ENCODE measurements around the gene LMTK3. TPM values are rescaled to one million over a fixed set of nuclear protein-coding genes. Genes with fewer than 3 reads are reported as not detected.
A peak's percentile ranks its signal among the peaks of the same experiment; 100 is the strongest.

Gene LMTK3
- total and polyA plus RNA-seq, 2 experiments from 2014 or later = 0.22 TPM; not detected in 1

DNA sequence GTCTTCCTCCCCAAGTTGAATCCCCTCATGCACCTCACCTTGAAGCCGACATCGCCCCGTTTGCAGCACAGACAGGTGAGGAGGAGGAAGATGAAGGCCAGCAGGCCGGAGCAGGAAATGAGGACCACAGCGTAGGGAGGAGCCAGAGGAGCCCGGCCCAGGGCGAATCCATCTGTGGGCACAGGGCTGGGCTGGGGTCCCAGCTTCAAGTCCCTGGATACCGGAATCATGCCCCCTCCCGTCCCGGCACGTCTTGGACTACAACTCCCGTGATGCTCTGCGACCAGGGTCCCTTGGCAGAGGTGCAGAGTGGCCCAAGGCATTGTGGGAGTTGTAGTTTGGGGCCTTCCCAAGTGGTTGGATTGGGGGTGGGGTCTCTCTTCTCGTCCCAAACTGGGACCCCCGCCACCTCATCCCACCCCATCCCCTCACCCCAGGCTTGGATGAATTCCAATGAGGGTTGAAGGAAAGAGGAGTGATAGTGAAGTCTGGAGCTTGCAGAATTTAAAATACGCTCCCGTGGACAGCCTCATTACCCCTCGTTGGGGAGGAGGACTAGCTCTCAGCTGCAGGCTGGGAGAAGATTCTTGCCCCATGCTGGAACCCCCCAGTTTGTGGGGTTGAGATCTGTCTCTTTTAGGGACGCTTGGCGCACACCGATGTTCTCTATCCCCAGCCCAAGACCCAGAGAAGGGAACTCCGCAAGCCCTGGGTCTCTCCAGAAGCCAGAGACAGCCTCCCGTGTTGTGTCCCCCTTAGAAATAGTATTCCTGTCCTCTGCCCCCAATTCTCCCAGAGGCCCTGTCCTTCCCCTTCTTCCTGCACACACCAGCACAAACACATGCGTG is 990 bp downstream of the LMTK3 start:
- H2AFZ ChIP-seq = peak overlapping the region; percentile 34; the same call in 1 of the 2 replicates

DNA sequence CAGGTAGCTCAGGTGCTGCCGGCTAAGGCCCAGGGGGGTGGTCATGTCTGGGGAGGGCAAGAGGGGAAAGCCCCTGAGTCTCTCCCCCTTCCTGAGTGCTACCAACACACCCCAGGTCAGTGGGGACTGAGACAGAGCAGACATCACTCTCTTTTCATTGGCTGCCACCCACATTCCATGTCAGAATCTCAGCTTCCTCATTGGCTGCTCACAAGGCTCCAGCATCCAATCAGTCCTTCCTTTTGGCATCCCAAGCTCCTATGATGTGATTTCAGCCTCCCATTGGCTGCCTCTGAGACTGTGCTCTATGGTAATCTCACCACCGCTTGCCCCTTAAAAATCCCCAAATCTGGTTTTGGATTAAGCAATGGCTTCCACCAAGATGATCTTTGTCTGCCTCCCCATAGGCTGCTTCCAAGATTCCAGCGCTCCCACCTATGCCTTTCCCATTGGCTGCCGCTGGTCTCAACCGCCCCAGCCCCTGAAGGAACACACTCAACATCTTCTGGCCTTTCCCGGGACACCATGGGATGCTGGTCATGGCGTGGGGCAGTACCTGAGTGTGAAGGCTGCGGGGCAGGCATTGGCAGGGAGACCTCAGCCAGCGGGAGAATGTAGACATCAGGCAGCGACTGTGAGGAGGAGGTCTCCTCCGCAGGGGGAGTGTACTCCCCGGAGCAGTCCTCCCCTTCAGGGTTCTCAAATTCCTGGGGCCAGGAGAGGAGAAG is 2.0 kb downstream of the LMTK3 start:
- H3K27me3 ChIP-seq (replicated peaks; ENCODE audit: insufficient read depth) = peaks cover 12% of the 10 kb centered on the region; the same call in 1 of the 2 replicates

More for the DNA sequence above, 990 bp downstream of the LMTK3 start:
- in situ Hi-C loops (cut with MboI) = no loop called here
- Histone ChIP-seq H3K36me3 (ENCODE audit: low read depth) (no peaks in the 10 kb centered on the region), H3K9ac (no peak overlapping the region), H3K4me2 (ENCODE audit: unreplicated experiment) (peak overlapping the region; percentile 59), H3K9me3 (ENCODE audit: low read depth) (no peaks in the 10 kb centered on the region), H3K4me1 (ENCODE audit: insufficient read depth) (0 out of 2 replicates have a peak, but pooled peaks cover 3% of the 10 kb centered on the region), H3K9me2 (ENCODE audit: insufficient read depth) (no peaks in the 10 kb centered on the region), H4K20me1 (ENCODE audit: insufficient read depth) (no peaks in the 10 kb centered on the region), H3K27me3 (replicated peaks; ENCODE audit: insufficient read depth) (peaks cover 12% of the 10 kb centered on the region; the same call in 1 of the 2 replicates), H3K79me2 (ENCODE audit: insufficient read depth) (no peaks in the 10 kb centered on the region), H3K4me3 (no peak overlapping the region), H3K27ac (no peak overlapping the region), H3F3A (ENCODE audit: insufficient read depth) (no peaks in the 10 kb centered on the region)
- WGBS, 2 experiments (ENCODE audit: low coverage in 1 of 2, low lambda C conversion rate in 2 of 2, missing lambda C conversion rate in 2 of 2) = 6 to 7% methylated on average over 22 to 24 of the region's 24 CpGs
- peak; percentile 73 for DNase-seq
- TF ChIP-seq EZH2 (IDR thresholded peaks at IDR 0.05; ENCODE audit: insufficient read depth, poor library complexity, severe bottlenecking) = peak; percentile 60
- no peak for TF ChIP-seq EZH2phosphoT487 (IDR thresholded peaks at IDR 0.05; ENCODE audit: insufficient read depth, low read depth)

DNA sequence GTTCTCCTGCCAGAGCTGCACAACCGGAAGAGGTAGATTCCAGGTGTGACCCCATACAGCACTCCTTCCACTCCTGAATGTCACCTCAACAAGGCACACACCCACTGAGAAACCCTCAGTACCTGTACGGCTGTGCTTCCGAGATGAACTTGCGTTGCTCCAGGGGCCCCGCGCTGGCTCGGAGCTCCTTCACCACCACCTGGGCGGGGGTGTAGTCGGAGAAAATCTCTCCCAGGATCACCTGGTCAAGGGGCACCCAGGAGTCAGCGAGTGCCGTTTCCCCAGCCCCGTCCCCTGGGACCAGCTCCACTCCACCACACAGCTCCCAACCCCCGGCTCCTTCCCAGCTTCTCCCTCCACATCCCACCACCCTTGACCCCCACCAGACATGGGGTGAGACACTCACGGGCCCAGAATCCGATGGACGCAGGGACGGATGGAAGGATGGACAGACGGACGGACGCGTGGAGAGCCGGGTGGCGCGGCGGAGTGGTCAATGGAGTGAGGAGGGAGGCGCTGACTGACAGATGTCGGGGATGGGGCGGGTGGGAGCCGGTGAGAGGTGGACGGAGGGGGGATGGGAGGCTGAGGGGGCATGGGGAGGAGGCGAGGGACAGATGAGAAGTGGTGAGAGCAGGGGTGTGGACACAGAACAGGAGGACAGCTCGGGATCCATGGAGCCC is 2.8 kb downstream of the LMTK3 start:
- H3K9me3 ChIP-seq (ENCODE audit: low read depth) = no peaks in the 10 kb centered on the region
- in situ Hi-C loops (cut with MboI) = loop anchor here (5.0 kb wide), 1 partner anchor 73 kb away; no protein-coding TSS in a partner anchor
- no peak for DNase-seq
- no peak overlapping the region for H3K27ac ChIP-seq
- TF ChIP-seq EZH2 (IDR thresholded peaks at IDR 0.05; ENCODE audit: insufficient read depth, poor library complexity, severe bottlenecking) (no peak), EZH2phosphoT487 (IDR thresholded peaks at IDR 0.05; ENCODE audit: insufficient read depth, low read depth) (no peak)
- H3K9ac ChIP-seq = no peak overlapping the region
- no peak overlapping the region for H2AFZ ChIP-seq
- H3K79me2 ChIP-seq (ENCODE audit: insufficient read depth) = no peaks in the 10 kb centered on the region
- H4K20me1 ChIP-seq (ENCODE audit: insufficient read depth) = no peaks in the 10 kb centered on the region
- H3K36me3 ChIP-seq (ENCODE audit: low read depth) = no peaks in the 10 kb centered on the region
- H3K4me2 ChIP-seq (ENCODE audit: unreplicated experiment) = no peak overlapping the region
- H3K4me3 ChIP-seq = no peak overlapping the region
- 80 to 86% methylated on average over 18 to 32 of the region's 32 CpGs for WGBS, 2 experiments (ENCODE audit: low coverage in 1 of 2, low lambda C conversion rate in 2 of 2, missing lambda C conversion rate in 2 of 2)
- H3K4me1 ChIP-seq (ENCODE audit: insufficient read depth) = 0 out of 2 replicates have a peak, but pooled peaks cover 3% of the 10 kb centered on the region
- H3K9me2 ChIP-seq (ENCODE audit: insufficient read depth) = no peaks in the 10 kb centered on the region
- no peaks in the 10 kb centered on the region for H3F3A ChIP-seq (ENCODE audit: insufficient read depth)
- peaks cover 12% of the 10 kb centered on the region; the same call in 1 of the 2 replicates for H3K27me3 ChIP-seq (replicated peaks; ENCODE audit: insufficient read depth)

More for the DNA sequence above, 2.0 kb downstream of the LMTK3 start:
- WGBS, 2 experiments (ENCODE audit: low coverage in 1 of 2, low lambda C conversion rate in 2 of 2, missing lambda C conversion rate in 2 of 2) = 82 to 83% methylated on average over 12 of the region's 12 CpGs
- H3F3A ChIP-seq (ENCODE audit: insufficient read depth) = no peaks in the 10 kb centered on the region
- no peak for DNase-seq
- H3K36me3 ChIP-seq (ENCODE audit: low read depth) = no peaks in the 10 kb centered on the region
- no peaks in the 10 kb centered on the region for H3K9me2 ChIP-seq (ENCODE audit: insufficient read depth)
- H3K27ac ChIP-seq = no peak overlapping the region
- no peak overlapping the region for H3K4me3 ChIP-seq
- 0 out of 2 replicates have a peak, but pooled peaks cover 3% of the 10 kb centered on the region for H3K4me1 ChIP-seq (ENCODE audit: insufficient read depth)
- in situ Hi-C loops (cut with MboI) = loop anchor here (5.0 kb wide), 1 partner anchor 73 kb away; no protein-coding TSS in a partner anchor
- no peak overlapping the region for H3K4me2 ChIP-seq (ENCODE audit: unreplicated experiment)
- no peaks in the 10 kb centered on the region for H3K79me2 ChIP-seq (ENCODE audit: insufficient read depth)
- H2AFZ ChIP-seq = no peak overlapping the region
- no peaks in the 10 kb centered on the region for H3K9me3 ChIP-seq (ENCODE audit: low read depth)
- no peak for TF ChIP-seq EZH2phosphoT487 (IDR thresholded peaks at IDR 0.05; ENCODE audit: insufficient read depth, low read depth)
- TF ChIP-seq EZH2 (IDR thresholded peaks at IDR 0.05; ENCODE audit: insufficient read depth, poor library complexity, severe bottlenecking) = no peak
- H3K9ac ChIP-seq = no peak overlapping the region
- H4K20me1 ChIP-seq (ENCODE audit: insufficient read depth) = no peaks in the 10 kb centered on the region

All from GM23248 (cell line).